Tongue (tissue), 2 donors: ENCODE results near the gene PDCL2. TPM values are rescaled to one million over a fixed set of nuclear protein-coding genes. Genes with fewer than 3 reads are reported as not detected.

Source experiments
- DNase-seq: peaks from one replicate; pipeline ENCODE4 v3.0.0-alpha.2; 2015
- total RNA-seq: library from RNA; depleted of rRNA; stranded (reverse); fragments of >200 nt; gene quantifications from one replicate; pipeline ENCODE4 v1.2.3, GENCODE V29; 2014

The PDCL2 gene
- total RNA-seq, 1 donor from 2014 or later: not detected

DNA sequence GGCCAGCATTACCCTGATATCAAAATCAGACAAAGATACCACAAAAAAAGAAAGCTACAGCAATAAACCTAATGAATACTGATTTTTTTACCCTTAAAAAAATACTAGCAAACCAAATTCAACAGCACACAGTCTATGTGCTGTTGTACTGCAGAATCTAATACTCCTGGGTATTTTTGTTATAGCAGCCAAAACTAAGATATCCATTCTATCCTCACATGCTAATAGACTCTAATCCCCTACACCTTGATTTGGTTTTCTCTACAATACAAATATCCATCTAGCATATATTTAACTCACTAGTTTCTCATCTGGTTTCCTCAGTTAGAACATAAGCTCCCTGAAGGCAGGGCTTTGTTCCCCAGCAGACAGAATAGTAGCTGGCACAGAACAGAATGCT, 57.7 kb downstream of the PDCL2 start:
- DNase-seq: no peak

- no peak for DNase-seq
Measured at GRCh38 chr4:55530691-55531090, 61.4 kb downstream of the PDCL2 start.

GRCh38 chr4:55530167-55530566, 61.9 kb downstream of the PDCL2 start:
- no peak for DNase-seq

DNA sequence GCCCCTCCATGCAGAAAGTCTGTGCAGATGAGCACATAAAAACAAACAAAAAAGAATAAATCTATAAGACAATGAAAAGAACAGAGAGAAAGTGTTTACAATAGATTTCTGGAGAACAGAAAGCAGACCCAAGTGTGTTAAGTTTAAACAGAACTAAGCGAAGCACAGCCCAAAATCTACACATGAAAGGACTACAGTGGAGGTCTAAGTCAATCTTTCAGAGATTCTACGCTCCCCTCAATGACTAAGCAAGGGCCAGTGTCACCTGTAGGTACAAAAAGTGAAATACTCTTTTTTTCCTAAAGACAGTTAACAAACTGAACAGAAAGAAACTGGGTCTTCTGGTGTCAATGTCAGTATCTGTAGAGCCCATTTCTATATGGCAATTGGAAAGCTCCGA, 63.6 kb downstream of the PDCL2 start:
- DNase-seq: no peak

DNA sequence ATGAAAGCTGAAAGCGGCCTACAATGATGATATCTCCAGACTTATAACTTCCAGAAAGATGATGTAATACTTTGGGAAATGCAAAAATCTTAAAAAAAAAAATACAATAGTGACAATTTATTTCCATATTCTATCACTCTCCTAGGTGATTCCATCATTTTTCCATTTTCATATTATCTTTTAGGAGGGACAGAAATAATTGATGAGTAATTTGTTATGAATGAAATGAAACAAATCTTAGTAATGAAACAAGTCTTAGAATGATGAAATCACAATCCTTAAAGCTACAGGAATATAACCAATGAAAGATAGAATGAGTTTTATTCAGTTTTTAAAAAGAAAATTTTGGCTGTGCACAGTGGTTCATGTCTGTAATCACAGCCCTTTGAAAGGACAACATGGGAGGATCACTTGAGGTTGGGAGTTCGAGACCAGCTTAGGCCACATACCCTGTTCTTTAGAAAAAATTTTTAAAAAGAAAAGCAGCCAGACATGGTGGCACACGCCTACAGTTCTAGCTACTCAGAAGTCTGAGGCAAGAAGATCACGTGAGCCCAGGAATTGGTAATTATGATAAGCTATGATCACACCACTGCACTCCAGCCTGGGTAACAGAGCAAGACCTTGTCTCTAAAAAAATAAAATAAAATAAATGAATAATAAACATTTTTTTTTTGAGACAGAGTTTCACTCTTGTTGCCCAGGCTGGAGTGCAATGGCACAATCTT, 67.0 kb downstream of the PDCL2 start:
- peak; percentile 1 for DNase-seq

- no peak for DNase-seq
Measured at GRCh38 chr4:55518442-55518841, 73.6 kb downstream of the PDCL2 start.

- DNase-seq: no peak
Measured at GRCh38 chr4:55517526-55518229, 74.4 kb downstream of the PDCL2 start.

- DNase-seq: no peak
Measured at GRCh38 chr4:55512922-55513571, 79.0 kb downstream of the PDCL2 start.

DNA sequence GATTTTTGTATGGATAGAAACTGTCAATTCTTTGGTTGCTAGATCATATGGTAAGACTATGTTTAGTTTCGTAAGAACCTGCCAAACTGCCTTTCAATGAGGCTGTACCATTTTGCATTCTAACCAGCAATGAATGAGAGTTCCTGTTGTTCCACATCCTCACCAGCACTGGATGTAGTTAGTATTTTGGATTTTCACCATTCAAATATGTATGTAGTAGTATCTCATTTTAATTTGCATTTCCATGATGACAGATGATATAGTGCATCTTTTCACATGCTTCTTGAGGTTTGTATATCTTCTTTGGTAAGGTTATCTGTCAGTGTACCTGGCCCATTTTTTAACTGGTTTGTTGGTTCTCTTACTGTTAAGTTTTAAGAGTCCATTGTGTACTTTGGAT, 80.0 kb downstream of the PDCL2 start:
- no peak for DNase-seq

DNA sequence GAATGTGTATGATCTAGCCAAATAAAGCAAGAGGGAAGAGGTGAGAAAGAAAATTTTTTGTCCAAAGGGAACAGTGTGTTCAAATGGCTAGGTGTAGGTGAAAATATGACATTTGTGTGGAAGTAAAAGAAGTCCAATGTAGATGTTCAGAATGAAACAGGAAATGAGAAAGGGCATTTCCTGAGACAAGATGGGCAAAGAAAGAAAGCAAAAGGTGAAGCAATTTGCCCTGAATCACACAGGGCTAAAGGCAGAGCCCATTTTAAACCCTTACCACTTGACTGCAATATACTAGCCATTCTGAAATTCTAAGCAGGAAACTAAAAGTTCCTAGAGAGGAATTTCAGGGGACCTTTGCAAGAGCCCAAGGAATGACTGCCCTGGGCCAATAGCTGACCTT, 81.4 kb downstream of the PDCL2 start:
- no peak for DNase-seq

DNA sequence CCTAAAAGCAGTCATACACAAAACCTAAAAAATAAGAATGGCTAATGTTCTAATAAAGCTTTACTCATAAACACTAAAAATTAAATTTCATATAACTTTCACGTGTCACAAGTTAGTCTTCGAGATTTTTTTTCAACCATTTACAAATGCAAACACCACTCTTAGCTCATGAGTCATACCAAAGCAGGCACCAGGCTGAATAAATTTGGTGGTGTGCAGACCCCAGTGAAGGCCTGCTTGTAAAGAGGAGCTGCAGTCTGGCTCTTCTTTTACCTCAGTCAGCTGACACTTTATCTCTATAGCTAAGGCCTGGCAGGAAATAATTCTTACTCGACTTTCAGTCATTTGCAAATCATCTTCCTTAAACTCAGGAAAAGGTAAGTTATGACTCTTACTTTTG, 82.8 kb downstream of the PDCL2 start:
- DNase-seq: no peak

- no peak for DNase-seq
Measured at GRCh38 chr4:55507612-55508011, 84.4 kb downstream of the PDCL2 start.

Other genes starting within 250 kb of the PDCL2 start
- gene SRD5A3, start 246.0 kb downstream of the PDCL2 start, total RNA-seq: 5.0 TPM
- gene TMEM165, start 196.3 kb downstream of the PDCL2 start, total RNA-seq: 78.7 TPM
- 25.5 TPM for gene CLOCK, start 45.3 kb downstream of the PDCL2 start, total RNA-seq
- gene NMU, start 44.1 kb upstream of the PDCL2 start, total RNA-seq: 6.2 TPM
- gene EXOC1L, start 227.5 kb upstream of the PDCL2 start, total RNA-seq: not detected